ENCODE measurements around the gene TOP1.

Gene TOP1

GRCh38 chr20:41148942-41149341 is 120.3 kb downstream of the TOP1 start:
- DNase-seq, result no peak

- no peak for DNase-seq
Measured at GRCh38 chr20:41150664-41151063, 122.0 kb downstream of the TOP1 start.

- DNase-seq, result no peak
Measured at GRCh38 chr20:41151134-41151869, 122.7 kb downstream of the TOP1 start.

GRCh38 chr20:41152108-41152757 is 123.6 kb downstream of the TOP1 start:
- no peak for DNase-seq

- DNase-seq, result no peak
Measured at GRCh38 chr20:41154436-41155176, 126.0 kb downstream of the TOP1 start.

- DNase-seq, result no peak
Measured at GRCh38 chr20:41155261-41155660, 126.6 kb downstream of the TOP1 start.

- no peak for DNase-seq
Measured at GRCh38 chr20:41158082-41158625, 129.5 kb downstream of the TOP1 start.

GRCh38 chr20:41159547-41159946 is 130.9 kb downstream of the TOP1 start:
- no peak for DNase-seq

GRCh38 chr20:41160686-41161085 is 132.1 kb downstream of the TOP1 start:
- no peak for DNase-seq

- DNase-seq, result no peak
Measured at GRCh38 chr20:41161886-41162285, 133.3 kb downstream of the TOP1 start.

GRCh38 chr20:41162396-41162795 is 133.8 kb downstream of the TOP1 start:
- no peak for DNase-seq

GRCh38 chr20:41163821-41164220 is 135.2 kb downstream of the TOP1 start:
- no peak for DNase-seq

- DNase-seq, result no peak
Measured at GRCh38 chr20:41165001-41165882, 136.6 kb downstream of the TOP1 start.

- DNase-seq, result no peak
Measured at GRCh38 chr20:41166201-41167117, 137.8 kb downstream of the TOP1 start.

GRCh38 chr20:41167118-41167470 is 138.5 kb downstream of the TOP1 start:
- DNase-seq, result no peak

- DNase-seq, result no peak
Measured at GRCh38 chr20:41167481-41168253, 139.0 kb downstream of the TOP1 start.

- DNase-seq, result no peak
Measured at GRCh38 chr20:41168281-41169161, 139.9 kb downstream of the TOP1 start.

- DNase-seq, result no peak
Measured at GRCh38 chr20:41169162-41169690, 140.6 kb downstream of the TOP1 start.

GRCh38 chr20:41169791-41170351 is 141.2 kb downstream of the TOP1 start:
- DNase-seq, result no peak

All from activated gamma-delta T cell (primary cell).